ENCODE data around the gene SLC22A17.

GRCh38 chr14:23365732-23366425 lies 13.2 kb upstream of the SLC22A17 start:
- TF ChIP-seq POLR2A (conservative IDR thresholded peaks at IDR 0.05) (no peak), FOS (IDR thresholded peaks at IDR 0.05; ENCODE audit: extremely low read depth, insufficient read length) (no peak), HDAC6 (IDR thresholded peaks at IDR 0.05; ENCODE audit: low read depth, low read length) (no peak), ZFP36 (IDR thresholded peaks at IDR 0.05; ENCODE audit: low read depth, low read length, partially characterized antibody) (no peak), JUND (IDR thresholded peaks at IDR 0.05; ENCODE audit: borderline replicate concordance, low read depth, low read length) (no peak), JUND (tag; IDR thresholded peaks at IDR 0.05; ENCODE audit: borderline replicate concordance, low read depth, low read length) (no peak), TCF7 (IDR thresholded peaks at IDR 0.05; ENCODE audit: borderline replicate concordance) (no peak), TEAD4 (IDR thresholded peaks at IDR 0.05; ENCODE audit: low read length) (no peak), TEAD4 (CRISPR knock-in tag; IDR thresholded peaks at IDR 0.05; ENCODE audit: borderline replicate concordance) (no peak), CTCF (IDR thresholded peaks at IDR 0.05 in 2 of 3, conservative IDR thresholded peaks at IDR 0.05 in 1 of 3; ENCODE audit: insufficient read depth in 2 of 3, low read depth in 1 of 3, low read length in 3 of 3) (no peak)
